ENCODE results near the gene NMT1.
A peak's percentile ranks its signal among the peaks of the same experiment; 100 is the strongest.

NMT1 gene

DNA sequence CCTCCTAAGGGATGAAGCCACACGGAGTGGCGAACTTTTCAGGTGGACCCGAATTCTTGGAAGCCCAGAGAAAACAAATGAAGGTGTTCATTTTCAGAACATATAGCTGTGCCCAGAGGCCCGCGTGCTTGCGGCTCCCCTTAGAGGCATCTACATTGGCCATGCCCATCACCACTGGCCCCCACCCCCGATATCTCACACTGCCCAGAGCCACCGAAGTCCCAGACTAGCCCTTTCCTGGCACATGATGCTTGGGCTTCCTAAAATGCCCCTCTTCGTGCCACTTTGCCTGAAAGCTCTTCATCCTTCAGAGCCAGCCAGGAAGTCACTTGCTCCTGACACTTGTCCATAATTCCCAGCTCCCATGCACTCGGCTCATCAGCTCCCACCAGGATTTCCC is 85.0 kb downstream of the NMT1 start:
- Mint-ChIP-seq H3K27me3 (ENCODE audit: low read depth) (no peaks in the 10 kb centered on the region), H3K9me3 (no peaks in the 10 kb centered on the region), H3K36me3 (ENCODE audit: low read depth) (peaks cover 3% of the 10 kb centered on the region), H3K4me1 (peaks cover 27% of the 10 kb centered on the region), H3K27ac (peak overlapping the region; percentile 100), H3K4me3 (peak overlapping the region; percentile 92 to 100 (median 96))
- TF ChIP-seq, protein P1, sequence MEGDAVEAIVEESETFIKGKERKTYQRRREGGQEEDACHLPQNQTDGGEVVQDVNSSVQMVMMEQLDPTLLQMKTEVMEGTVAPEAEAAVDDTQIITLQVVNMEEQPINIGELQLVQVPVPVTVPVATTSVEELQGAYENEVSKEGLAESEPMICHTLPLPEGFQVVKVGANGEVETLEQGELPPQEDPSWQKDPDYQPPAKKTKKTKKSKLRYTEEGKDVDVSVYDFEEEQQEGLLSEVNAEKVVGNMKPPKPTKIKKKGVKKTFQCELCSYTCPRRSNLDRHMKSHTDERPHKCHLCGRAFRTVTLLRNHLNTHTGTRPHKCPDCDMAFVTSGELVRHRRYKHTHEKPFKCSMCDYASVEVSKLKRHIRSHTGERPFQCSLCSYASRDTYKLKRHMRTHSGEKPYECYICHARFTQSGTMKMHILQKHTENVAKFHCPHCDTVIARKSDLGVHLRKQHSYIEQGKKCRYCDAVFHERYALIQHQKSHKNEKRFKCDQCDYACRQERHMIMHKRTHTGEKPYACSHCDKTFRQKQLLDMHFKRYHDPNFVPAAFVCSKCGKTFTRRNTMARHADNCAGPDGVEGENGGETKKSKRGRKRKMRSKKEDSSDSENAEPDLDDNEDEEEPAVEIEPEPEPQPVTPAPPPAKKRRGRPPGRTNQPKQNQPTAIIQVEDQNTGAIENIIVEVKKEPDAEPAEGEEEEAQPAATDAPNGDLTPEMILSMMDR (IDR thresholded peaks at IDR 0.05; ENCODE audit: unreplicated experiment in 3 of 3), result no peak

DNA sequence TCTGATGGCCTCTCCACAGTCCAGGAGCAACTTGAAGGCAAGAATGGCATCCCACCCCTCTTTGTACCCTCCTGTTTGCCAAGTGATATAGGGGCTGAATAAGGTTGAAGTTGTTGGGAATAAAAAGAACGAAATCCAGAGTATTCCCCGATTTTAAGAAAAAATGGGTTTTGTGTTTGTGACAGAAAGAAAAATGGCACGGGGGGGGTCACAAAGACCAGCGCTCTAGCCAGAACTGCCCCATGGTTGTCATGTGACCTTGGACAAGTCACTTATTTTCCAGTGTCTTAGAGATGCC is 85.4 kb downstream of the NMT1 start:
- TF ChIP-seq, protein P1 (IDR thresholded peaks at IDR 0.05; ENCODE audit: unreplicated experiment in 3 of 3), result no peak

DNA sequence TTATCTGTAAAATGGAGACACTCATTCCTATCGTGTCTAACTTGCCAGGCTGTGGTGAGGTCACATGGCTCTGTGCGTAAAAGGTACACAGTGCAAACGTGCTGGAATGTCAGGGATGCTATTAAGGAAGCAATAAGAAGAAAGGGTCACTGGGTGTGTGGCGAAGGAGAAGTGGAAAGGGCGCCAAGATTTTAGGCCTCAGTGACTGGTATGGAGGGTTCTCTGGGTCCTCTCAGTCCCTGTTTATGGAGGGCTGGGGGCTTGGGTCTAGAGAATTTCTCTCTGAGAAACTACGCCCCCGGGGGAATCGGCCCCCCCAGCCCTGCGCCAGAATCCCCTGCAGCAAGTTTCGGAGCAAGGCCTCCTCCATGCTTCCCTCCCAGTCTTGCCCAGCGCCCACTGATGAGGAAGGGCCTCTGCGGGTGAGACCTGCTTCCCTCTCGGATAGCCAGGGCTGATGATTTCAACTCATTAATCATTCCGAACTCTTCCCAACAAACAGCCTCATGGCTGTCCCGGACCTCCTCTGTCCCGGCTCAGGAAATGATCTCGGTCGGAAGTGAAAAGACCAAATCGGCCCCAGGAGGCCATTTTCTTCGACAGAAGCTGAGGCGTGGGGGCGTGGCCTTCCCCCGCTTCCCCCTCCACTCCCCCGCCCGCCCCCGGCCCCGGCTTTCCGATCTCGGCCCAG is 85.9 kb downstream of the NMT1 start:
- Mint-ChIP-seq H3K27me3 (ENCODE audit: low read depth) (no peaks in the 10 kb centered on the region), H3K9me3 (no peaks in the 10 kb centered on the region)
- TF ChIP-seq, protein P1 (IDR thresholded peaks at IDR 0.05; ENCODE audit: unreplicated experiment in 3 of 3), result no peak

More for the DNA sequence above, 85.4 kb downstream of the NMT1 start:
- Mint-ChIP-seq H3K27me3 (ENCODE audit: low read depth) (no peaks in the 10 kb centered on the region), H3K4me3 (peak overlapping the region; percentile 92 to 100 (median 96)), H3K27ac (peak overlapping the region; percentile 100), H3K4me1 (peaks cover 31% of the 10 kb centered on the region), H3K9me3 (no peaks in the 10 kb centered on the region), H3K36me3 (ENCODE audit: low read depth) (peaks cover 3% of the 10 kb centered on the region)

DNA sequence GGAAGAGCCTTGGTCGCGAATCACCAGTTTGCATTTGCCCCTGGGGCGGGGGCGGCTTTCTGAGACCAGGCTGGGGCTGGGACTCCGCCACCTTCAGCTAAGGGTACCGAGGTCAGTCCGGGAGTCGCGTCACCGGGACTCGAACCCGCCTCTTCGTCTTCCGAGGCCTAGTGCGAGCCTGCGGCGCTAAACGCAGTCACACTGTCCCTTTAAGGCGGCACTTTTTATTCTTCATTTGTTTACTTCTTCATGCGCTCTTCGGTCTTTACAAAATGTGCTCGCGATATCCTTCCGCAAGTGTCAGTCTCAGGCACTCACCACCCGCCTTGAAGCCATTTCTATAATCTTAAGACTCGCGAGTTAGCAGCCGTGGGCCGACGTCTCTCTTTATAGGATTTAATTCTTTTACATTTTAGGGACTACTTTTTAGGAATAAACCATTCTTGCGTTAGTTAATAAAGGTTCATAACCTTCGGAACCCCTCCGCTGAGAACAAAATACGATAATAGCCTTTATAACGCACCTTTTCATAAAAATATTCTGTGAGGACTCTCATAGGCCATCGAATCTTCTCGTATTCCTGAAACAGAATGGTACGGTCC is 86.6 kb downstream of the NMT1 start:
- TF ChIP-seq, protein P1 (IDR thresholded peaks at IDR 0.05; ENCODE audit: unreplicated experiment in 3 of 3), result no peak
- peak overlapping the region; percentile 92 to 100 (median 96) for H3K4me3 Mint-ChIP-seq
- peak overlapping the region; percentile 100 for H3K27ac Mint-ChIP-seq
- H3K9me3 Mint-ChIP-seq, result no peaks in the 10 kb centered on the region
- H3K4me1 Mint-ChIP-seq, result peaks cover 36% of the 10 kb centered on the region
- H3K27me3 Mint-ChIP-seq (ENCODE audit: low read depth), result no peaks in the 10 kb centered on the region
- peaks cover 3% of the 10 kb centered on the region for H3K36me3 Mint-ChIP-seq (ENCODE audit: low read depth)

More for the DNA sequence above, 85.9 kb downstream of the NMT1 start:
- peak overlapping the region; percentile 92 to 100 (median 96) for H3K4me3 Mint-ChIP-seq
- H3K36me3 Mint-ChIP-seq (ENCODE audit: low read depth), result peaks cover 3% of the 10 kb centered on the region
- peaks cover 36% of the 10 kb centered on the region for H3K4me1 Mint-ChIP-seq
- H3K27ac Mint-ChIP-seq, result peak overlapping the region; percentile 100

DNA sequence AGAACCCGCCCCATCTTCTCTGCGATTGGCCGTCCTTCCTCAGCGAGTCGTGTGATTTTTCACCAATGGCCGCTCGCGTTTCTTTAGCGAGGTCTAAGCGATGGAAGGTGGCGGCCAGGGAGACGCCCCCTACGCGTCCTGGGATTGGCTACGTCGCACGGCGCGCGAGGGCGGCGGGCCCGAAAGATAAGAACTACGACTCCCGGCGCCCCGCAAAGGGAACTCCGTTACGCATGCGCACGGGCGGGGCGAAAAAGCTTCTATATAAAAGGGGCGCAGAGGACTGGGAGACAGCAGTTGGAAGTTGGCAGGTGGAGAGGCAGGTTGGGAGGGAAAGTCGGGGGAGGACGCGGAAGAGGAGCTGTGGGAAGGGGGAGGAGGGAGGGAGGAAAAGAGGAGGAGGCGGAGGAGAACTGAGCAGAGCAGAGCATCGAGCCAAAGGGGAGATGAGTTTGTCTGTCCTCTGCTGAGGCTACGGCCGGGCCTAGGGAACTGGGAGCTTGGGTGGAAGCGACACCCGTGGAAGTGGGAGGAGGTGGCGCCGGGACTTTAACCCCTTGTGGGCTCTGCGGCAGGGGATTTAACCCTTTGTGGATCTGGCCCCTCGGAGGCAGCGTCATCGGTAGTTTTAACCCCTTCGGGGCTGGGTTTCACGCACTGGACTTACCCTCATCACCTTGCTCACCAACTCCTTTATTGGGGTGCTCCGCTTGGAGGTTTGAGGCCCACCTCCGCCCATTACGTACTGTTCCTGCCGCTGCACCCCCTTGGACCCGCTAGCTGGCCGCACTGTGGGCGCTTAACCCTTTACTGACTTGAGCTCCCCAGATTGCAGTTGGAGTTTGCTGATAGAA is 87.3 kb downstream of the NMT1 start, which contains the start of gene HEXIM1:
Gene HEXIM1, plus strand, starts transcription at position 293 of the 854 bp plus-strand sequence. CDS start 716 bp downstream, outside the sequence.
- peak within 1 kb of the TSS; percentile 100 for H3K27ac Mint-ChIP-seq
- peak within 1 kb of the TSS; percentile 92 to 100 (median 96) for H3K4me3 Mint-ChIP-seq
- no peaks in the 10 kb centered on the region for H3K27me3 Mint-ChIP-seq (ENCODE audit: low read depth)
- H3K36me3 Mint-ChIP-seq (ENCODE audit: low read depth), result peaks cover 3% of the 10 kb centered on the region
- peaks cover 36% of the 10 kb centered on the region for H3K4me1 Mint-ChIP-seq
- TF ChIP-seq, protein P1 (IDR thresholded peaks at IDR 0.05; ENCODE audit: unreplicated experiment in 3 of 3), result no peak
- no peaks in the 10 kb centered on the region for H3K9me3 Mint-ChIP-seq

Measured in nephron (organoid).